GM21360 (cell line): ENCODE results near the gene FARS2.

ENCODE experiments used
- ATAC-seq: cut with Tn5 transposase; IDR thresholded peaks from one replicate; pipeline ENCODE4 v1.9.1; 2021; ENCODE audit warnings: mild to moderate bottlenecking, moderate library complexity; ENCODE audit not compliant: unreplicated experiment

Gene FARS2

DNA sequence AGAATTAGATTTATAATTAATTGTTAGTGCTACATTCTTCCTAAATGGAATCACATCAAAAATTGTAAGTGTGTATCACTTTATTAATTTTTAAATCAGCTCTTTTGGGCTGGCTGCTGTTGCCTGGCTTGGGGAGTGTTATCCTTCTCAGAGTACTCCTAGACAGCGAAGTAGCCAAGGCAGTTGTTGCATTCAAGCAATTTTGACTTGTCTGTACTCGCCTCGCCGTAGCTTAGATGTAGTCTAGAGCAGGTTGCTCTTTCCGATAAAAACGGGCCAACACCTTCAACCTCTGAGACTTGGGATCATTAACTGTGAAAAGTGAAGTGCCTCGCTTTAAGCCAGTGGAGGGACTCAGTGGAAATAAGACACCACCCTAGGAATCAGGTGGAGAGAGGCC lies 151.3 kb downstream of the FARS2 start:
- no peak for ATAC-seq

DNA sequence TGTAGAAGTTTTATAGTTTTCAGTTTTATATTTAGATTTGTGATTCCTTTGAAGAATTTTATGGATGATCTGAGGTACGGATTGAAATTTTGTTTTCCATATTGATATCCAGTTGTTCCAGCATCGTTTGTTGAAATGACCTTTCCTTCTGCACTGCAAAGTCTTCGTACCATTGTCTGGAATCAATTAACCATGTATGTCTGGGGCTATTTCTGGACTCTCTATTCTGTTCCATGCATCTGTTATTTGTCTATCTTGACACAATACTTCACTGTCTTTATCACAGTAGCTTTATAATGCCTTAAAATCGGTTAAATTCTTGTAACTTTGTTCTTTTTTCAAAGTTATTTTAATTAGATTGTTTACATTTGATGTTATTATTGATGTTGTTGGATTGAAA lies 154.9 kb downstream of the FARS2 start:
- no peak for ATAC-seq

DNA sequence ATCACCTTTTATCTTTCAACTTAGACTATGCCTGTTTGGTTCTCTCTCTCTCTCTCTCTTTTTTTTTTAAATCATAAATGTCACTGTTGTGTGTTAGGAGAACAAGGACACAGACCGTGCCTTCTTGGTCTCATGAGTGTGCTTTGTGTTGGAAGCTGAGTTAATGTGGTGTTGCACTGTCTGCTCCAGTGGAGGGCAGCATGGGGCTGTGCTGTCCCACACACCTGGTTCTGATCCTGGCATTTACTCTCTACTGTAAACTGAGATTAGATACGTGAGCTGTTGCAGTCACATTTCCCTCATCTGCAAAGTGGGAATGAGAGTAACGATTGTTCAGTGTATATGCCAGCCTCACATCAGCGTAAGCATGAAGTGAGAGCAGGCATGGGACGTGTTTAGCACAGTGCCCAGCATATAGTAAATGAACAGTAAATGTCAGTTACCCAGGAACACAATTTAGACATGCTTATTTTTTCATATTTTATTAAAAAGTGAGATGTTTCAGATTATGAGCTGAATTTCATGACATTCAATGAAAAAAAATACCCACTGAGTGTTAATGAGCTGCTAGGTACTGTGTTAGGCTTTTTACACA lies 161.1 kb downstream of the FARS2 start:
- ATAC-seq = no peak

DNA sequence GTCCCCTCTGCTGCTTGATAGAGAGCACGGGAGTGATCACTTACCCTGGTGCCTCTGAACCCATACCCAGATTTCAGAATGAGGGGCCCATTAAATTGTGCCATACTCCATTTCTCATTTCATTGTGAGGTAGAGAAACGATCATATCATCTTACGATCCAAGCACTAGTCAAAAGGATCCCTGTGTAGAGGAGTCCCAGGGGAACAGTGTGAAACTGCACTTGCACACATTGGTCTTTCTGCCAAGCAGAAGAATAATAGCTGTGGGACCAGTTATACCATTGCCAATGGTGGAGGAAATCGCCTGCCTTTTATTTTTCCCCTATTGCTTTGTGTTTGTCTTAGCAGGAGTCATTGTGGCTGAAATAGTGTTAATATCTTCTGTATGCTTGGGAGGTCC lies 161.9 kb downstream of the FARS2 start:
- ATAC-seq = no peak

DNA sequence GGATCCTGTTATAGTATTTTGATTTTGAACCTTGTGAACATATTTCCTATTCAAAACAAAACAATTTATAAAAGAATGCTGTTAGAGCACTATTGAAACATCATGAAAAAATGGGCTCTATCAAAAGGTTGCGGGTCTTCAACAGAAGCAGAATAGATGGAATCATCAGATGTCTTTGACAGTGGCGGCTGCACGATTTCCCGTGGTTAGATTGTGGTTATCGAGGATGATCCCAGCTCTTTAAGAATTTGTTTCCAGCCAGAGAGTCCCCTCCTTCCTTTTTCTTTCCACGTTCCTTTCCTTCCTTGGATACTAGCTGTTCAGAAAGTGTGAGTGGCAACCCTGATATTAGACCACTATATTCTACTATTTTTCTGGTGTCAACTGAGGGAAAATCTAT lies 163.4 kb downstream of the FARS2 start:
- no peak for ATAC-seq

DNA sequence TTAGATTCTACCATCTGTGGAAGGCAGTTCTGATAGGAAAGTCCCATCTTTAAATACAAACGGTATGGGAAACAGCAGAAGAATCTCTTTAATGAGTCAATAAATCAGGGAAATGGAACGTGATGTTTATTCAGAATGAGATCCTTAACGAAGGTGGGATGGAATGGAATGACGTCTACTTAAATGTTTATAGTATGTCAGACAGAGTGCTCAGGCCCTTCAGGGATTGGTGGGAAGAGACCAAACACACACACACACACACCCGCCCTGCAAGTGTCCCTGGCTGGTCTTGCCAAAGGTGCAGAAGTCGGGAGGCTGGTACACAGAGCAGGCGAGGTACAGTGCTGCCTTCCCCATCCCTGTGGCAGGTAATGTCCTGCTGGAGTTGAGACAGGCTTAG lies 164.0 kb downstream of the FARS2 start:
- no peak for ATAC-seq

DNA sequence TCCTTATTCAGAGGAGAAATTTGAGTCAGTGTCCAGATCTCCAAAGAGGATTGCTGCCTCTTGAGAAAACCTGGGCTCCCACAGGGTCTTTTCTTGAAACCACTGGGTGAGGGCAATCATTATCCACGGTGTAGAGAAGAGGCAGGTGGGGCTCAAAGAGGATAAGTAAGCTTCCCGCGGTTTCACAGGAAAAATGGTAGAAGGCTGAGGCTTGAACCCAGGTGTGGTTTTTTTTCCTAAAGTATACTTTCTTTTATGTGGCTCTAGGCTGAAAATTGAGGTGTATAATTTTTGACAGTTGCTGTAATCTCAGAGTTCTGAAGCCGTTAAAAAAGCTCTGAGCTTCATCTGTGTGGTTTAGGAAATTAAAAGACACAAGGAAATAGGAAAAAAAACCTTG lies 164.5 kb downstream of the FARS2 start:
- no peak for ATAC-seq

DNA sequence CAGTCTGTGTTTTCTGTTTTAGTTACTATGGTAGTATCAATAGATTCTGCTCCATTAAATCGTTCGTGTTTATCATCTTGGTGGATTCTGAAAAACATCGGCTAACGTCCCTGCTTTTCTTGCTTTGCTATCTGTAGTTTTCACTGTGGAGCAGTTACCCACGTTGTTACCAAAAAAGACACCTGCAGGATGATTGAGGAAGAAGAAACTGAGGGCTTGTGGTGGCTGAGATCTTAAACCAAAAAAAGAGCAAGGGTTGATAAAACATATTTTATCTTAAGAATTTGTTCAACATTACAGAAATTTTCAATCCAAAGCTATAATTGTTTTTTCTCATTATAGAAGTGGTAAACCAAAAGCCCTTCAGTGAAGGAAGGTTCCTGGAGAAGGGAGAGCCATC lies 166.3 kb downstream of the FARS2 start:
- ATAC-seq = no peak

DNA sequence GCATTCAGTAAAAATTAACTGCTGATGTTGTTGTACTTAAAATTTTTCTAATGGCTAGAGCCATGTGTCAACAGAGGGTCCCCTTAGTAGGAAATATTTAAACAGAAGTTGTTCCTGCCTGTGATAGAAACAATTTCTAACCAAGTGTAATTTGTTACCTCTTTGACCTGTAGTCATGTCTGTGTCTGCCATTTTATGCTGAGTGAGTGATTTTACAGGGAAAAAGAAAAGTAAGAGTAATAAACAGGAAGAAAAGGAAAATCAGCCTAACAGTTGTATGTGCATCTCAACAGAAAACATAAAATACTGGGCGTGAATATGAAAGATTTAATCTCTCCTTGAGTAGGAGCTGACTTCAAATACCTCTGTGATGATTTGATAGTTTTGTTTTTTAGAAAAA lies 172.0 kb downstream of the FARS2 start:
- ATAC-seq = no peak

DNA sequence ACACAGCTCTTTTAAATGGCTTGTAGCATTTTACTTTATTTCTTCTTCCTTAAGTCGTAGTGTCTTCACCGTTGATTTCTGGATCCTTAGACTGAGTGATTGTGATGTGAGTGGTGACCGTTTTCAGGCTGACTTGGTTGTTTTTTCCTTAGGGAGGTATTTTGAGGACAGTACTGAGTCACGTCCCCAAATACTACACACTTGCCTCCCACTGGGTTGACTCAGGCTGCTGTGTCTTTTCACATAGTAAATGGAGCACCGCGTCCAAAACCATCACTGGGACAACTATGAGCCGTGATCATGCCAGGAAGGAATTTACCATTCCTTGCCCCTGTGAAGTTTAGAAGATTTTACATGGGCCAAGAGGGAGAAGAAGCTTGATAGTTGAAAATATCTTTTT lies 174.1 kb downstream of the FARS2 start:
- no peak for ATAC-seq

DNA sequence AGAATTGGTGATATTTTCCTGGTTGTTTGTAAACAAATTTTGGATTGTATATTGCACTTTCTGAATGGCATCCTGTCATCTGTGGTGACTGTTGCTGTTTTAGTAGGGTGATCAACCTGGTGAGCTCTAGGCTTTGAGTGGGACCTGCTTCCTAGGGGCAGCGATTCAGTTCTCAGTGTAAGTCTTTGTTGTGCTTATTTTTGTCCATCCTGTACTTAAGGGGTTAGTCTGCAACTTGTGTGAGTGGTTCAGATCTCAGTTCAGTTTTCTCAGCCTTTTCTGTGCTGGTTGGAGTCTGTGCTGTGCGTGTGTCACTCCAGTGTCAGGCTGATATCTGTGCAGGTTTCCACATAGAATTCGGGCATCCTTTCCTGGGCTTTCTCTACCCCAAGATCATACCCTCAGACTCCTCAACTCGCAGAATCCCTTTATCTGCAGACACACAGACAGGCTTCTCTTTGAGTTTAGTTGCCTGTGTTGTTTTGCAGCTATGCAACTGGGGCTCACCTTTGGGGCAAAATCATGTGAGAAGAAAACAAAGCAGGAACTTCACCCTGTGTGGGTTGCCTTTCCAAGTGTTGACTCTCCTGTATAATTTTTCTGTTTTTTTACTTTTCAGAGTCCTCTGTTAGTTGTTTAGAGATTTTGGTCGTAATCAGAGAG lies 177.7 kb downstream of the FARS2 start:
- ATAC-seq = no peak

DNA sequence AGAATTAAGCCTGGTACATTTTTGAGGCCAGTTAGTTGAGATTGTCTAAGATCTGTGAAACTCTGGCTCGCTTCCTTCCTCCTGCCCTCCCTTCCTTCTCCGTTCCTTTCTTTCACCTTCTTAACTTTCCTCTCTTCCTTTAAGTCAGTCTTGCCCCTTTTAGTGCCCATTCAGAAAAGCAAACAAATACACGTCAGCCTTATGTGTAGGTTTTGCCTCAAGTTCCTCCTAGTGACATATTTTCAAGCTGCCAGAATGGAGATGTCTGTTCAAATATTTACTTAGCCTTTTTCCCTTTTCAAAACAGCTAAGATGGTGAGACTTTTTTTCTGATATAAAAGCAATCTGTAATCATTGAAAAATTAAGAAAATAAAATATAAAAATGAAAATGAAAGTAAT lies 178.4 kb downstream of the FARS2 start:
- ATAC-seq = no peak

DNA sequence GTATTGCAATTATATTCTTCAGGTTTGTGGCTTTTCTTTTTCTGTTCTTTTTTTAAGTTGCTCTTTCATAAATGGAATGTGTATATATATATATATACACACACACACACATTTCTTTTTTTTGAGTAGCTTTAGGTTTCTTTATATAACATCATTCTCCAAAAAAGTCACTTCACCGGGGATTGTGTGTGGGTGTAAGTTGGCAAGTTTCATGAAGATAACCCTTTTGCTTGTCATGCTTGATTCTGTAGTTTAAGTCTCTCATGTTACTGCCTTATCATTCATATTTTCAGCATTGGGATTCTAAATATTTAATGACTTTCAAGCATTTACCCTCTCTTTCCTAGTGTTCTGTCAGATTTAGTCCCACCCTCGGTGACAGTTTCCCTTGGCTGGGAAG lies 181.0 kb downstream of the FARS2 start:
- ATAC-seq = no peak

DNA sequence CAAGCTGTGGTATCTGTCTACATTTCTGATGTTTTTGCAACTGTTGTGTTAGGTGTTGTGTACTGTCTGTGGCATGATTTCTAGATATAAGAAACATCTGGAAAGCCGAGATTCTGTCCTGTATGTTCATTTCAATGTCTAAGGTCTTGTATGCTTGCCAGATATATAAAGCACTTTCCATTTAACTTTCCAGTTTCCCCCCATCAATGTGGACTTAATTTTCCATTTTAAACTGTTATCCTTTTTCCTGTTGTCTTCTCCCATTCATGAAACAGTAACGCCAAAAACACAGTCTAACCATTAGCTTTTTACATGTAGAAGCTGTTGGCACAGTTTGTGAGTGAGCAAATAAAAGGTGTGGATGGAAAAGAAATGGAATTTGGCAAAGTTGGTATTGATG lies 181.6 kb downstream of the FARS2 start:
- no peak for ATAC-seq

DNA sequence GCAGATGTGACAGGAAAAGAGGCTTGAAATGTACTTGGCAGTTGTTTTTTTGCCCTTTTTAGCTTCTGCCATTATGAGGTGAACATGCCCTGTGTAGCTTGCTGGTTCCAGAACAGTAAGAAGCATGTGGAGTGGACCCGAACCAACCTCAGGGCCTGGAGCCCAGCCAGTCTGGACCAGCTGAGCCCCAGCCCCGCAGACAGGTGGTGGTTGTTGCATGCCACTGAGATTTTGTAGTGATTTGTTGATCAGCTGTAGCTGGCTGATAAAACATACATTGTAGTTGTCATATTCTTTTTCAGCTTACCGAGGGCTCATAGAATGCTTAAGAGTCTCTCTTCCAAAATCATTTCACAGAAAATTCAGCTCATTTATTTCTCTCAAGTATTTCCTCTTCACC lies 182.2 kb downstream of the FARS2 start:
- no peak for ATAC-seq

DNA sequence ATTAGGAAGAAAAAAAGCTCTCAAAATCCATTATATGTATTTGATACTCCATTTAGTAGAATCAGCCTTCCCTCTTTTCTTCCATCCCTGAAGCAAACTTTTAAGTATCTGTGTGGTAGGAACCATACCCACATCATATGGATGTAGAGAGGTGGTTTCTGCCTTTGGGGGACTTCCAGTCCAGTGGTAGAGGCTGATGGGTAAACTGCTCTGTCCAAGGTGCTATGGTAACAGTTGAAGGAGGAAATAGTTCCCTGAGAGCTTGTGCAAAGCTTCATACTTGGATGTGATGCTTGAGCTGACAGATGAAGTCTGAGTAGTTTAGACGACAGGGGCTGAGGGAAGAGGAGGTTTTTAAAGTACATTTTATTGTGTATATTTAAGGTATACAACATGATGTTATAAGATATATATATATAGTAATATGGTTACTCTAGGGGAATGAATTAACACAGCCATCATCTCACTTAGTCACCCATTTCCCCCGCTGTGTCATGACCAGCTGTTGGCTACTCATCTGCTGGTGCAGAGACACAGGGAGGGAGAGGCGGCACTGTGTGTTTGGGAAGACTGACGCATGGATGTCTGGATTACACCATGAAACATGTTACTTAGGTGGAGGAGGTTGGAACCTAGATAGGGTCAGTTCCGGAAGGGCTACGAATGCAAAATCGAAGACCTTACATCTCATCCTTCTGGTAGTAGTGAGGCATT lies 185.2 kb downstream of the FARS2 start:
- no peak for ATAC-seq

DNA sequence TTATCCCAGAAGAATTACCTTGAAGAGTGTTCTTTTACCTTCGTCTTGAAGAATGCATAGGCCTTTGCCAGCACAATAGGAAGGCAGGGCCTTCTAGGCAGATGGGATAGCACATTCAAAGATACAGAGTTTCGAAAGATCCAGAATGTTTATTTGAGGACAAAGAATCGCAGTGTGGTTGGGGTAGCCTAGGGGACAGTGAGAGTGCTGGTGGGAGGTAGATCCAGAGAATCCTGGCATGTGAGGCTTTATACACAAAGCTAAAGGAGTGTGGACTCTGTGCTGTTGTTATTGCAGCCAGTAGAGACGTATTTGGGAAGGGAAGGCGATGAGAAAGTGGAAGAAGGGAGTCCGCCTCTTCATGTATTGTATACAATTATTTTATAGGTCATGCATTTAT lies 186.6 kb downstream of the FARS2 start:
- no peak for ATAC-seq

DNA sequence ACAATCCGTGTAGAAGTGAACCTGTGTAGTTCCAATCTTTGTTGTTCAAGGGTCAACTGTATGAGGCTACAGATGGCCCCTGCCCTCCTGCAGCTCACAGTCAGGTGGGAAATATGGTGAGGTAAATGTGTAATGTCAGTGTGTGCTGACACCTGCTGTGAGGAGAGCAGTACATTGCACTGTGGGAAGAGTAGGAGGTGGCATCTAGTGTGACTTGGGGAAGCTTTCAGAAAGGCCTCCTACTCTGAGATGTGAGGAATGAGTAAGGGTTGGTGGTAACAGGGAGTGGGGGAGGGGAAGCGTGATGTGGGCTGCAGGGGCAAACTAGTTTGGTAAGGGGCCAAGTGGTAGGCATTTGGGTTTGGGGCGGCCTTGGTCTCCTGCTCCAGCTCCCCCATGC lies 188.8 kb downstream of the FARS2 start:
- no peak for ATAC-seq

DNA sequence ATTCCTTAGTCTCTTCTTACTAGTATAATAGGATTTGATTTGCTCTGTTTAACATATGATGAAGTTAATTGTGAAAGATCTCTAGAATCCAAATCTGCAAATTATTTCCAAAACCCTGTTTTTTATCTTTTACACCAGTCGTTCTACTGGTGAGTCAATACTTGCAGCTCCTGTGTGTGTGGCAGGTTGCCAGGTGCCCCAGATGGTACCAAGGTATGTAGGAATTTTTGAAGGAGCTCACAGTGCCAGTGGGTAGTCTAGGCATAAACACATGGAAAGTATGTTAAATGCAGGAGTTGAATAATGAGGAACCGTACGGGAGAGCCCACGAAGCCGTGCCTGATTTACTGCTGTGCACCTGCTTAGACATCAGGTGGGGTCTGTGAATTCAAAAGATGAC lies 192.2 kb downstream of the FARS2 start:
- no peak for ATAC-seq

DNA sequence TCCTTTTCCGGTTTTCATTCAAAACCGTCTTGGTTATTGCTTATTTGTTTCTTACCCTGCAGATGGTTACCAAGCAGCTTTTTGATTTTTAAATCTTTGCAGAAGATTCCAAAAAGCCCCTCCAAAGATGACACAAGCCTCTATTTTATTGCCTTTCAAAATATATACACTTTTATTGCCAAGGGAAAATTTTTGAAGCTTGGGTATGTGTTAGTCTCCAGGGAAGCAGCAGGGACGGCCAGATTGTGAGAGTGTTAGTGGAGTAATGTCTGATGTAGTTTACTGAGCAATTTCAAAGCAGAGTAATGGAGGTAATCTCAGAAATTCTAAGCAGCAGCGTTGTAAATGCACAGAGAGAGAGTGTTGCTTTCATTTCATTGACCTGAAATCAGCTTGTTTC lies 193.8 kb downstream of the FARS2 start:
- no peak for ATAC-seq

DNA sequence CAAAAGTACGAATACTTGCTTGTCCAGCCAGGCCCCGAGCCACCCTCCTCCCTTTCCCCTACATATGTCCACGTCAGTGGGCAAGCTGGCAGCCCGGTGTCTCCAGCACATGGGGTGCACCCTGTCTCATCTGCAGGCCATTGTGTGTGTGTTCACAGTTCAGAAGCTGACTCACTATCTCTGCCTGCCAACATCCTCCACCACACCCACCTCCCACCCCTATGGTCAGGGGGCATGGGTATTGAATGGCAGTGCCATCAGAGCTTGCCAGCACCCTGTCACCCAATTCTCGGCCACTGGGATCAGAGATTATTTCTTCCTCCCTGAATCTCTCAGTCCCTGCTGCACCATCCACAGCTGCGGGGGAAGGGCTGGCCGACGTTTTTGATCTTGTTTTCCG lies 195.7 kb downstream of the FARS2 start:
- no peak for ATAC-seq

DNA sequence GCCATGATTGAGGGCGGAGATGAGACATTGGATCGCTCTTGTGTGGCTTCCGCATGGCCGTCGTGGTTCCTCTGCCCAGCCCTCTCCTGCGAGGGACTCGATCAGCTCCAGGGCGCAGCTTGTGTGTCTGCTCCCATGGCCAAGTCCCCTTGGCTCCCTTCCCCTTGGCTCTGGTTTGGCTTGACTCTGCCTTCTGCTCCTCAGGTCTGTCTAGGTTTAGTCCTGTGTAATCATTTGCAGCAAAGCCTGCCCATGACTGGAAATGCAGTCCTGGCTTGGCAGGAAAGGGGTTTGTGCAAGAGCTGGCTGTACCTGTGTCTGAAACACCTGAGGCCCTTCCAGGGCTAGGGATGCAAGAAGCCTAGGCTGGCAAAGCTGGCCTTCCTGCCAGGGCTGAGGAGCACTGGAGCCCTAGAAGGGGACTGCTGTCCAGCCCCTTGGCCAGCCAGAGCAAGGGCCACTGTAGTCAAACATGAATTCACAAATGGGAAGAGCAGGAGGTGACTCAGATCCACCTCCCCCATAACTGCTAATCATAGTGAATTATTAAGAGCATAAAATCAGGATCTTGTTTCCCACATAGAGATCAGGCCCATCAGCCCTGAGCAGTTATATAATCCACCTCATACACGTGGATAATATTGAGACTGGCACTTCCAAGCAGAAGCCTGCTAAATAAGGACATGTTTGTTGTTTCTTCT lies 196.8 kb downstream of the FARS2 start:
- ATAC-seq = no peak
